NCI-H526 treated with DMSO at 0.1 percent for 48 hours (cell line): ENCODE measurements around the gene DOCK3.
"Not testable (repeated sequence)": the region's sequence is repeated elsewhere in the genome, so short reads cannot be mapped to it uniquely, and the experiment has no call there.

Experiments used
- DNase-seq: peaks from one replicate; lab custom pipeline; 2025; lab: John Stamatoyannopoulos, UW

The DOCK3 gene

GRCh38 chr3:51386159-51386851 lies 711.6 kb downstream of the DOCK3 start:
- no peak for DNase-seq

- DNase-seq = no peak
These were observed 712.1 kb downstream of the DOCK3 start for GRCh38 chr3:51386852-51387229.

GRCh38 chr3:51387281-51387680 lies 712.6 kb downstream of the DOCK3 start:
- not testable (repeated sequence) for DNase-seq

GRCh38 chr3:51388286-51389029 lies 713.7 kb downstream of the DOCK3 start:
- DNase-seq = peak; percentile 32

GRCh38 chr3:51389423-51390183 lies 714.9 kb downstream of the DOCK3 start:
- DNase-seq = peak; percentile 24

- DNase-seq = no peak
These were observed 715.7 kb downstream of the DOCK3 start for GRCh38 chr3:51390246-51391074.

GRCh38 chr3:51391075-51391565 lies 716.4 kb downstream of the DOCK3 start, which contains the start of gene RBM15B:
Gene RBM15B (plus strand): TSS chr3:51391285. CDS start chr3:51391400, 115 bp downstream.
- DNase-seq = peak; percentile 92

GRCh38 chr3:51391566-51392354 lies 717.0 kb downstream of the DOCK3 start:
- DNase-seq = no peak

- DNase-seq = no peak
These were observed 717.8 kb downstream of the DOCK3 start for GRCh38 chr3:51392355-51393133.

- DNase-seq = no peak
These were observed 718.4 kb downstream of the DOCK3 start for GRCh38 chr3:51393134-51393495.

- no peak for DNase-seq
These were observed 718.8 kb downstream of the DOCK3 start for GRCh38 chr3:51393564-51393963.

- DNase-seq = no peak
These were observed 719.8 kb downstream of the DOCK3 start for GRCh38 chr3:51394541-51394940.

- DNase-seq = no peak
These were observed 720.9 kb downstream of the DOCK3 start for GRCh38 chr3:51395493-51396213.

GRCh38 chr3:51396401-51396800 lies 721.7 kb downstream of the DOCK3 start:
- no peak for DNase-seq

GRCh38 chr3:51397392-51397791 lies 722.7 kb downstream of the DOCK3 start:
- no peak for DNase-seq

- no peak for DNase-seq
These were observed 724.0 kb downstream of the DOCK3 start for GRCh38 chr3:51398595-51399310.

GRCh38 chr3:51400166-51400565 lies 725.4 kb downstream of the DOCK3 start:
- no peak for DNase-seq

GRCh38 chr3:51401735-51402134 lies 727.0 kb downstream of the DOCK3 start:
- no peak for DNase-seq

- DNase-seq = no peak
These were observed 728.9 kb downstream of the DOCK3 start for GRCh38 chr3:51403675-51404074.
